OCI-LY7 (cell line): ENCODE results near the gene ZYG11A. TPM values are rescaled to one million over a fixed set of nuclear protein-coding genes. Genes with fewer than 3 reads are reported as not detected.
"Not testable (repeated sequence)": the region's sequence is repeated elsewhere in the genome, so short reads cannot be mapped to it uniquely, and the experiment has no call there.

Source experiments
- BruUV-seq: library from RNA; stranded (reverse); fragments of 400-500 nt; replicated peaks from 2 replicates; lab custom pipeline; 2021; lab: Mats Ljungman, UMichigan
- CTCF ChIA-PET: fragments of 300-600 bp; sonication (Branson Sonifier 250); formaldehyde crosslinking; loops from one replicate; lab custom pipeline; 2022; ENCODE audit warnings: antibody characterized with exemption; ENCODE audit not compliant: unreplicated experiment; lab: Charles Lee
- POLR2A ChIA-PET: fragments of 300-600 bp; sonication (Branson Sonifier 250); formaldehyde crosslinking; loops from one replicate; lab custom pipeline; 2022; ENCODE audit warnings: antibody characterized with exemption; lab: Charles Lee
- DNase-seq: peaks from one replicate; pipeline ENCODE4 v3.0.0-alpha.2; 2015; ENCODE audit warnings: low spot score
- H2AFZ ChIP-seq: fragments of 200-600 bp; sonication (generic), shearing (Covaris generic); 2 replicates; pipeline ENCODE4 v1.6.1; 2014; ENCODE audit warnings: mild to moderate bottlenecking, antibody characterized with exemption, low read length, moderate library complexity
- H3K27ac ChIP-seq: fragments of 200-600 bp; sonication (generic); 2 replicates; pipeline ENCODE4 v1.5.1; 2014; ENCODE audit warnings: mixed run types, low read depth, mild to moderate bottlenecking, moderate library complexity, low read length, inconsistent platforms; ENCODE audit not compliant: poor library complexity, severe bottlenecking
- H3K36me3 ChIP-seq: fragments of 200-600 bp; sonication (generic); 2 replicates; pipeline ENCODE4 v1.6.1; 2014; ENCODE audit warnings: mild to moderate bottlenecking, antibody characterized with exemption, low read length, moderate library complexity, mixed read lengths; ENCODE audit not compliant: insufficient read depth
- H3K4me1 ChIP-seq: fragments of 200-600 bp; sonication (generic); 2 replicates; pipeline ENCODE4 v1.5.1; 2014; ENCODE audit warnings: mild to moderate bottlenecking, low read length; ENCODE audit not compliant: insufficient read depth, poor library complexity, severe bottlenecking
- H3K4me2 ChIP-seq: fragments of 200-600 bp; sonication (generic); 2 replicates; pipeline ENCODE4 v1.6.1; 2014; ENCODE audit warnings: mild to moderate bottlenecking, low read length
- H3K4me3 ChIP-seq: fragments of 200-600 bp; sonication (generic); 2 replicates; pipeline ENCODE4 v1.5.1; 2014; ENCODE audit warnings: mild to moderate bottlenecking, low read depth, low read length; ENCODE audit not compliant: poor library complexity, severe bottlenecking
- H3K79me2 ChIP-seq: fragments of 200-600 bp; sonication (generic); 2 replicates; pipeline ENCODE4 v1.6.1; 2016; ENCODE audit warnings: low read depth, mild to moderate bottlenecking, low read length, moderate library complexity, mixed read lengths; ENCODE audit not compliant: insufficient read depth
- H3K9me2 ChIP-seq: fragments of 200-600 bp; sonication (generic); 2 replicates; pipeline ENCODE4 v1.6.1; 2016; ENCODE audit warnings: mild to moderate bottlenecking, low read length, mixed read lengths; ENCODE audit not compliant: insufficient read depth
- H3K9me3 ChIP-seq: fragments of 200-600 bp; sonication (generic); 2 replicates; pipeline ENCODE4 v1.6.1; 2014; ENCODE audit warnings: mild to moderate bottlenecking, mixed run types, low read length, mixed read lengths
- H4K20me1 ChIP-seq: fragments of 200-600 bp; sonication (generic); 2 replicates; pipeline ENCODE4 v1.6.1; 2014; ENCODE audit warnings: mild to moderate bottlenecking, antibody characterized with exemption, low read length, moderate library complexity, mixed read lengths; ENCODE audit not compliant: insufficient read depth
- EZH2phosphoT487 ChIP-seq: fragments of 200-600 bp; sonication (generic); IDR thresholded peaks from 2 replicates; pipeline ENCODE4 v1.6.1; 2018; ENCODE audit warnings: low read depth, borderline replicate concordance, mild to moderate bottlenecking, mixed run types, antibody characterized with exemption, low read length, moderate library complexity, mixed read lengths
- intact Hi-C: fragments of 100-400 bp; cut with micrococcal nuclease; formaldehyde crosslinking; loops from one replicate; pipeline ENCODE4 v1.10.0; 2022; ENCODE audit not compliant: unreplicated experiment
- total RNA-seq, 2 experiments: library from RNA; depleted of rRNA in 1 of 2; stranded (reverse); fragments of >200 nt in 1 of 2; shearing (Covaris generic) in 1 of 2; gene quantifications; 2 replicates each; pipeline ENCODE4 v1.2.3, GENCODE V29; 2014 to 2022
- TF ChIP-seq, protein P1 (sequence below): fragments of 200-600 bp; sonication (generic); conservative IDR thresholded peaks from 2 replicates; pipeline ENCODE4 v1.5.1; 2014; ENCODE audit warnings: mild to moderate bottlenecking, antibody characterized with exemption, low read length, moderate library complexity, mixed read lengths

ZYG11A gene
- total RNA-seq, 2 experiments from 2014 or later, result not detected

DNA sequence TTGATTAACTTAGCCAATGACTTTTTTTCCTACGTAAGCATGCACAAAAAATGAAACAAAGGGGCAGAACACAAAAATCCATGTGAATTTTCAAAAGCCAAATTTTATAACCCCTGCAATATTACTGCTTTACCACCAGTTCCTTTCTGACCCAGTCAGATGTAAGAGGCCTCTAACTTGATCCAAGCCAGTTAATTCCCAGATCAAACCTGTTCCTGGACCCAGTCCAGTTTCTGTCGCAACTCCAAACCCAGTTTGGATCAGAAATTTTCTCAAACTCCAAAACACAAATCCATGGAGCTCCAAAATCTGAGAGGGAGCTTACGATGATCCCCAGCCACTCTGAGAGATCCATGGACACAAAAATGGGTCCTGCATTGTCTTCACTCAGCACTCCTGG lies 7.8 kb upstream of the ZYG11A start:
- Histone ChIP-seq H3K9me2 (no peaks in the 10 kb centered on the region), H3K4me1 (no peaks in the 10 kb centered on the region), H2AFZ (no peak overlapping the region), H3K4me2 (no peak overlapping the region), H3K79me2 (no peaks in the 10 kb centered on the region), H4K20me1 (no peaks in the 10 kb centered on the region), H3K9me3 (no peaks in the 10 kb centered on the region), H3K27ac (no peak overlapping the region), H3K36me3 (no peaks in the 10 kb centered on the region), H3K4me3 (no peak overlapping the region)
- no peak for DNase-seq
- no peak for TF ChIP-seq EZH2phosphoT487
- TF ChIP-seq, protein P1, sequence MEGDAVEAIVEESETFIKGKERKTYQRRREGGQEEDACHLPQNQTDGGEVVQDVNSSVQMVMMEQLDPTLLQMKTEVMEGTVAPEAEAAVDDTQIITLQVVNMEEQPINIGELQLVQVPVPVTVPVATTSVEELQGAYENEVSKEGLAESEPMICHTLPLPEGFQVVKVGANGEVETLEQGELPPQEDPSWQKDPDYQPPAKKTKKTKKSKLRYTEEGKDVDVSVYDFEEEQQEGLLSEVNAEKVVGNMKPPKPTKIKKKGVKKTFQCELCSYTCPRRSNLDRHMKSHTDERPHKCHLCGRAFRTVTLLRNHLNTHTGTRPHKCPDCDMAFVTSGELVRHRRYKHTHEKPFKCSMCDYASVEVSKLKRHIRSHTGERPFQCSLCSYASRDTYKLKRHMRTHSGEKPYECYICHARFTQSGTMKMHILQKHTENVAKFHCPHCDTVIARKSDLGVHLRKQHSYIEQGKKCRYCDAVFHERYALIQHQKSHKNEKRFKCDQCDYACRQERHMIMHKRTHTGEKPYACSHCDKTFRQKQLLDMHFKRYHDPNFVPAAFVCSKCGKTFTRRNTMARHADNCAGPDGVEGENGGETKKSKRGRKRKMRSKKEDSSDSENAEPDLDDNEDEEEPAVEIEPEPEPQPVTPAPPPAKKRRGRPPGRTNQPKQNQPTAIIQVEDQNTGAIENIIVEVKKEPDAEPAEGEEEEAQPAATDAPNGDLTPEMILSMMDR, result no peak
- intact Hi-C loops, result no loop called here
- ChIA-PET POLR2A (no interaction called here), CTCF (no interaction called here)
- BruUV-seq, result no TSS peak

DNA sequence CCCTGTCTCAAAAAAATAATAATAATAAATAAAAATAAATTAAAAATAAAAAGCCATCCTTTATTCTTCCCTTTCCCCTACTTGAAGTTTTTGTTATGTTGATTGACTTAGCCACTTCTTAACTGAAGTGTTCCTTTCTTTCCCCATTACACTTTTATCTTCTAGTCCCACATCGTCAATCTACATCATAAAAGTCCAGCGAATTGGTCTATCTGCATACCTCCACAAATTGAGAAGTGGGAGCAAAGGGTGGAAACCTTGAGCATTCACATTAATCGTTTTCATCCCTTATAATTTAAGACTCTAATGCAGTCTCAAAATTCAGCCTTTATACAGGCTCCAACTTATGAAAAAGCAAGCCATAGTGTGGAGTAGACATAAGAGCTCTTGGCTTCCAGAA lies 6.5 kb upstream of the ZYG11A start:
- TF ChIP-seq, protein P1, result no peak
- TF ChIP-seq EZH2phosphoT487, result no peak
- DNase-seq, result no peak

DNA sequence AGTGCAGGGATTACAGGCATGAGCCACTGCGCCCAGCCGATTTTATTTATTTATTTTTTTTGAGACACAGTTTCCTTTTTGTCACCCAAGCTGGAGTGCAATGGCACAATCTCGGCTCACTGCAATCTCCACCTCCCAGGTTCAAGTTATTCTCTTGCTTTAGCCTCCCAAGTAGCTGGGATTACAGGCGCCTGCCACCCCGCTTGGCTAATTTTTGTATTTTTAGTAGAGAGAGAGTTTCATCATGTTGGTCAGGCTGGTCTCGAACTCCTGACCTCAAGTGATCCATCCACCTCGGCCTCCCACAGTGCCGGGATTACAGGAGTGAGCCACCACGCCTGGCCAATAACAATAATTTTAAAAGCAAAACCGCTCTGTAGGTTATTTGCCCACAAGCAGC lies 3.4 kb upstream of the ZYG11A start:
- H3K9me3 ChIP-seq, H3K4me3 ChIP-seq, H3K36me3 ChIP-seq, intact Hi-C loops, CTCF ChIA-PET, H3K9me2 ChIP-seq, H3K27ac ChIP-seq, H4K20me1 ChIP-seq, POLR2A ChIA-PET, H3K4me2 ChIP-seq, H2AFZ ChIP-seq, DNase-seq, H3K79me2 ChIP-seq, H3K4me1 ChIP-seq, BruUV-seq: not testable (repeated sequence)

More for the DNA sequence above, 6.5 kb upstream of the ZYG11A start:
- no peak overlapping the region for H3K4me2 ChIP-seq
- no peaks in the 10 kb centered on the region for H3K4me1 ChIP-seq
- no peak overlapping the region for H2AFZ ChIP-seq
- POLR2A ChIA-PET, result no interaction called here
- CTCF ChIA-PET, result no interaction called here
- H3K4me3 ChIP-seq, result no peak overlapping the region
- intact Hi-C loops, result no loop called here
- H3K36me3 ChIP-seq, result no peaks in the 10 kb centered on the region
- H3K79me2 ChIP-seq, result no peaks in the 10 kb centered on the region
- H3K27ac ChIP-seq, result no peak overlapping the region
- H3K9me2 ChIP-seq, result no peaks in the 10 kb centered on the region
- no TSS peak for BruUV-seq
- H4K20me1 ChIP-seq, result no peaks in the 10 kb centered on the region
- H3K9me3 ChIP-seq, result no peaks in the 10 kb centered on the region

DNA sequence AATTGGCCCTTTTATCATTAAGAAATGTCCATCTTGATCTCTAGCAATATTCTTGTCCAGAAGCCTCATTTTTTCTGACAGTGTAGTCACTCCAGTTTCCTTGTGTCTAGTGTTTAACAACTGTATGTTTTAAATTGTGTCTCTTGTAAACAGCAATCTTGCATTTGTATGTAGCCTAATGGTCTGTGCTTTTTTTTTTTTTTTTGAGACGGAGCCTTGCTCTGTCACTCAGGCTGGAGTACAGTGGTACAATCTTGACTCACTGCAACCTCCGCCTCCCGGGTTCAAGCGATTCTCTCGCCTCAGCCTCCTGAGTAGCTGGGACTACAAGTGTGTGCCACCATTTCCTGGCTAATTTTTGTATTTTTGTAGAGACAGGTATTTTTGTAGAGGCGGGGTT lies 2.6 kb downstream of the ZYG11A start:
- BruUV-seq, H3K4me2 ChIP-seq, CTCF ChIA-PET, H3K36me3 ChIP-seq, H3K4me3 ChIP-seq, intact Hi-C loops, DNase-seq, H2AFZ ChIP-seq, H3K9me3 ChIP-seq, H3K9me2 ChIP-seq, H3K27ac ChIP-seq, H4K20me1 ChIP-seq, H3K79me2 ChIP-seq, H3K4me1 ChIP-seq: not testable (repeated sequence)
- POLR2A ChIA-PET, result interaction anchor here (0.5 to 0.8 kb wide), 2 partner anchors 175 to 204 kb away, joined by 3 to 4 read pairs; no protein-coding TSS in a partner anchor
